ENCODE data around the gene CASTOR1.

The CASTOR1 gene

DNA sequence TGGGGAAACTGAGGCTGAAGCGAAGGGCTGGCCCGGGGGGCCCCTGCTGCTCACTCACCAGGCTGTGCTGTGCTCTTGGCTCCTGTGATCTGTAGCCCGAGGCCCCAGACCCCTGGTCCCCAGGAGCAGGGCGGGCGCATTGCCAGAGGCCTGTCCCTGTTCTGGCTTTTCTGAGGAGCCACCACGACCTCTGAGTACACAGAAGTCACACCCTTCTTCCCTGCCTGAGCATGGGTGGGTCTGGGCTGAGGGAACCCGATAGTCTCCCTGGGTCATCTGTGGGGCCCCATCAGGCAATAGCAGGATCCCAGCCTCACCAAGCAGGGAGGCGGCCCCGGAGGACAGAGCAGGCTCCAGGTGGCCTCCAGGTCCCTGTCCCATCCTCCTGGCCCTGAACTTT is 5.1 kb downstream of the CASTOR1 start:
- no peak for DNase-seq (ENCODE audit: low read depth)

DNA sequence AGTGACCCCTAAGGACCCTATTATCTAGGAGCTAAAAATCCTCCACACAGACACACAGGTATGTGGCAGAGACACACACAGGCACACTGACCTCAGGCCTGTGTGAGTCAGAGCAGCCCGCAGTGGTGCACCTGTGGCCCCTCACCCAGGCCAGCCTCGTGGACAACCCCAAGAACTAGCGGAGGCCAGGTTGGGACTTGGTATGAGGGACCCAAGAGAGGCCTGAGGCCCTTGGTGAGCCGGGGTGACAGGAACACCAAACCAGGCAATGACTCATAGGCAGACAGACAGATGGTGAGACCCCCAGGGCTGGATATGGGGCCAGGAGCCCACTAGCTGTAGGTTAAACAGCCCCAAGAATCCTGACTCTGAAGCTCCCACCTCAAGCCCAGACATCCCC is 6.0 kb downstream of the CASTOR1 start:
- DNase-seq (ENCODE audit: low read depth) = no peak

DNA sequence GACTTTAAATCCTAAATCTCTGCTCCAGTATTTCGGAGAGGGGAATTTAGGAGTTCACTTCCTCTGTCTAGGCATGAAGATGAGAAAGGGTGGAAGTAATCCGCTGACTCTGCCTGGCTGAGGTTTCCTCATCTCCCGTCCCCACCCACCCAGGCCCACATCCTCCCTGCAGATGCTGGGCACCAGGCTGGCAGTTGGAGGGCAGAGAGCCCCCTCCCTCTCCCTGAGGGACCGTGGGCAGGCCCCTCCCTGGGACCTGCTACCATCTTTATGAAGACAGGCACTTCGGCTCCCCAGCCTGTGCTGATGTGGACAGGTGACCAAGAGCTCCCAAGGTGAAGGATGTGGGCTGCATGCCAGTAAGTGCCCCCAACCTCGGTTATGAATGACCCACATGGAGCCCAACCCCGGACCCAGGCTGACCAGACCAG is 6.7 kb downstream of the CASTOR1 start:
- DNase-seq (ENCODE audit: low read depth) = no peak

DNA sequence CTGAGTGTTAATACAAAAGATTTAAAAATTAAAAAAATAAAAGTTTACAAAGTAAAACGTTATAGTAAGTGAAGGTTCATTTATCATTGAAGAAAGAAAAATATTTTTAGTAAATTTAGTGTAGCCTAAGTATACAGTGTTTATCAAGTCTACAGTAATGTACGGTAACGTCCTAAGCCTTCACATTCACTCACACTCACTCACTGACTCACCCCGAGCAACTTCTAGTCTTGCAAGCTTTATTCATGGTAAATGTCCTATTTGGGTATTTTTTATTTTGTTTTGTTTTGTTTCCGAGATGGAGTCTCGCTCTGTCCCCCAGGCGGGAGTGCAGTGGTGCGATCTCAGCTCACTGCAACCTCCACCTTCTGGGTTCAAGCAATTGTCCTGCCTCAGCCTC is 8.8 kb downstream of the CASTOR1 start:
- no peak for DNase-seq (ENCODE audit: low read depth)

DNA sequence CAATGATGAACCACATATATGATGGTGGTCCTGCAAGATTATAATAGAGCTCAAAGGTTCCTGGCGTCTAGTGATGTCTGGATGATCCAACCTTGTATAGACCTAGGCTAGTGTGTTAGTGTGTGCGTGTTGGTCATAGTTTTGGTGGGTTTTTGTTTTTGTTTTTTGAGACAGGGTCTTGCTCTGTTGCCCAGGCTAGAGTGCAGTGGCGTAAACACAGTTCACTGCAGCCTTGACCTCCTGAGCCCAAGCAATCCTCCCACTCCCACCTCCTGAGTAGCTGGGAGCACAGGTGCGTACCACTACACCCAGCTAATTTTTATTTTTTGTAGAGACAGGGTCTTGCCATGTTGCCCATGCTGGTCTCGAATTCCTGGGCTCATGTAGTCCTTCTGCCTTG is 9.4 kb downstream of the CASTOR1 start:
- DNase-seq (ENCODE audit: low read depth) = no peak

DNA sequence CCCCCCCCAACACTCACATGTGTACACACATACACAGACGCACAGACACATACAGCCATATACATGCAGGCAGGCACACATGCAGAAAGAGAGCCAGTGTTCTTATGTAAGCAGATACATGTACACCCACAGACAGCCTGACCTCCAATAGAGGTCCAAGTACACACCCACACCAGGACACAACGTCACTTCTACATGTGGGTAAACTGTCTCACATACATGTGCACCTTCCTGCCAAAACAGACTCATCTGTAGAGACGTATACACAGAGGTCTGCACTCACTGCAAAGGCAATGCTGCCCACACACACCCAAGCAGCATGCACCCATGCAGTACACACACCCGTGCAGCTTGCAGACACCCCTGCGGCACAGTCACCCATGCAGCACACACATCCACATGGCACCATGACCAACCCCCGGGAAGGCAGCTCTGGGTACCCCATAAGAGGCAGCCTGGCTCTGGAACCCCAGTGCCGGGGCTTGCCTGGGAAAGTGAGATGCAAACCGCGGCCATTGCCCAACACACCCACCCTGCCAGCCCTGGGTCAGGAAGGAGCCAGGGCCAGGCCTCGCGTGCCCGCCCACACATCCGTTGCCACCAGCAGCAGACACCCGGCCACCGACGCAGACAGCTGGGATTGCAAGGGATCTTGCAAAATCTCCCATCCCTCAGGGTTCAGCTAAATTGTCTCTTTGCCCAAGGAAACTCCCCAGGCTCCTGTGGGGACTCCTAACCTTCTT is 10.1 kb downstream of the CASTOR1 start:
- no peak for DNase-seq (ENCODE audit: low read depth)

DNA sequence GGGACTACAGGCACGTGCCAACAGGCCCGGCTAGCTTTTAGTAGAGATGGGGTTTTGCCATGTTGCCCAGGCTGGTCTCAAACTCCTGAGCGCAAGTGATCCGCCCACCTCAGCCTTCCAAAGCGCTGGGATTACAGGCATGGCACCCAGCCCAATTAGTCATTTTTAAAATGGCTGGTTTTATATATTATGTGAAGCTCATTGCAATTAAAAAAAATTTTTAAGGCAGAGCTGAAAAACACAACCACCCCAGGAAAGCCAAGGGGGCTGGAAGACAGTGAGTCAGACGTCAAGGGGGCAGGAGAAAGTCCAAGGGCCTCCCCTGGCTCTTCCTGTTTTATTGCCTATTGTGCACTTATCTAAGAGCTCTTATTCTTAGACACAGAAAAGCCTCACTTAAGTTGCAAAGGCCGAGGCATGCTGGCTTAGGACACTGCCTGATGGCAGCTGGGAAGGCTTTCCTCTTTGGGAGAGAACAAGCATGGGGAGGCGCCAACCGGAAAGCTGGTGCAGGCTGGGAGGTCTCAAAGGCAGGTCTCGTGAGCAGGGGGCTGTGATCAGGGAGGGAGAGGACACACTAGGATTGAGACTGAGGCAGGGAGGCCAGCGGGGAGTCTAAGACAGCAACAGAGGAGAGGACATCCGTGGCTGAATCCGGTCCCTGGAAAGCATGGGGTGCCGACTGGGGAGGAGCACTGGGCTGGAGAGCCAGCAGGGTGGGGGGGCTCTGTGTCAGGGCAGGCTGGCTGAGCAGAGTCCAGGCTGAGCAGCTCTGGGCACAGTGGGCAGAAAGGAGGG is 11.6 kb downstream of the CASTOR1 start:
- no peak for DNase-seq (ENCODE audit: low read depth)

DNA sequence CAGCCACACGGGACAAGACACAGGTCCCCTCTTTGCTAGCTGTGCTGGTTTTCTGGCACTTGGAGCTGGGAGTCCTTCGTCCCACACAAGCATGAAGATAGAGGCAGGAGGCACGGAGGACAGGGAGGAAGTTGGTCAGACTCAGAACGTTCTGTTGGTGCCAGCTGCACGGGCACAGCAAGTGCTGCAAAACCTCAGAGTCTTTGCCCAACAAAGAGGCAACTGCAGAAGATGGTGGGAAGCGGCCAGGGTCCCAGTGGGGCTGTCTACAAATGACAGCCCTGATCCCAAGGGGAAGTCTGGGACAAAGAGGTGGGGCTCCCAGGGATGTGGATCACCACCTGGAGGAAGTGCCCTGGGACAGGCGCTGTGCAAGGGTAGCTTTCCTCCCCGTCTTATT is 13.3 kb downstream of the CASTOR1 start:
- DNase-seq (ENCODE audit: low read depth) = no peak

DNA sequence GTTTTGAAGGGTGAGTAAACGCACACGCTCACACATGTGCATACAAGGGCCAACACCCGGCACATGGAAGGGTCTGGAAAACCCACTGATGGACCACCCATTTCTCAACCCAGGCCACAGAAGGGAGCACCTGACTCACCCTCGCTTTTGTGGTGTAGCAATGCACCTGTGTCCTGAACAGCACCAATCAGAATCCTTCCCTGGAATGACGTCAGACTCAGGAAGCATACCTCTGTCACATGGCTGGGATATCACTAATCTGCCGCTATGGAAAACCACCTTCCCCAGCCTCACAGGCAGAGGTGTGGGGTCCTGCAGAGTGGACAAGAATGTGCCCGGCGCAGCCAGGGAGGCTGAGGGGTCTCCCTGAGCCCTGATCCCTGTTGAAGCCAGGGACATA is 13.7 kb downstream of the CASTOR1 start:
- DNase-seq (ENCODE audit: low read depth) = no peak

DNA sequence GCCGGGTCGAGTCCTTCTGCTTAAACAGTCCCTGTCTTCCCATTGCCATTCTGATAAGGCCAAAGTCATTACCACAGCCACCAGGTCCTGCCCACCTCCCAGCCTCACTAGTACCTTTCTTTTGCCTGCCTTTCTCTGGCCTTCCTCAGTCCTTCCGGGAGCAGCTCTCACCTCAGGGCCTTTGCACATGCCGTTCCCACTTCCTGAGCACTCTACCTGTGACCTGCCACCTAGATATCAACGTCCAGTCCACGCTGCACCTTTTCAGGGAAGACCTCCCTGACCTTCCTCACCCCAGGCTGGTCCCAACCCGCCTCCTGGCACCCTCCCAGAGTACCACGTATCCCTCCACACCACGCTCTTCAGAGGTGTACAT is 14.9 kb downstream of the CASTOR1 start:
- no peak for DNase-seq (ENCODE audit: low read depth)

DNA sequence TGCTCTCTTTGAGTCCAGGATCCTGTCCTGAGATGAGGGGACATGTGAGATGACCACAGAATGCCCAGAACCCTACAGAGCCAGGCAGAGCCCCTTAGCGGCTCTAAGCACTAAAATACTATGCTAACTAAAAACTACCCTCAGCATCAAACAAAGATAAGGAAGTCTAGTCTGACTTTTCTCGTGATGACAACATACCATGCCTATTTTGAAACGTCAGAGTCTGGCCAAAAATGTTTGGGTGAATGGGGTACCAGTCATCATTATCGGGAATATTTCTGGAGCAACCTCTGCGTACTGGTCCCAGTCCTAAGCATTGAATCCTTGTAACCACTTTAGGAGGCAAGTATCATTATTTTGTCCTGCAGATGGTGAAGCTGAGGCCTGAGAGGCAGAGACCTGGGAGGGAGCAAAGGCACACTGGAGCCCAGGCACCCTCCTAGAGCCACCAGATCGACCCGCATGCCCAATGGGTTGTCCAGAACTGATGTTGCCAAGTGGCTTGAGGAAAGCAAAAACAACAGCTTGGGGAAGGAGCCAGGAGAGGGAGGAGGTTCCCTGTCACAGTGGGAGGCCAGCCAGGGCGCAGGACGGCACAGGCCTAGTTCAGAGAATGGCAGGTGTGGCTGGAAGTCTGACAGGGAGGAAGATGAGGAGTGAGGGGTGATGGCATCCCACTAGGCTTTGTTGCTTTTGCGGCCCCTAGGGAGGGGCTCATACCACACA is 15.4 kb downstream of the CASTOR1 start:
- no peak for DNase-seq (ENCODE audit: low read depth)

DNA sequence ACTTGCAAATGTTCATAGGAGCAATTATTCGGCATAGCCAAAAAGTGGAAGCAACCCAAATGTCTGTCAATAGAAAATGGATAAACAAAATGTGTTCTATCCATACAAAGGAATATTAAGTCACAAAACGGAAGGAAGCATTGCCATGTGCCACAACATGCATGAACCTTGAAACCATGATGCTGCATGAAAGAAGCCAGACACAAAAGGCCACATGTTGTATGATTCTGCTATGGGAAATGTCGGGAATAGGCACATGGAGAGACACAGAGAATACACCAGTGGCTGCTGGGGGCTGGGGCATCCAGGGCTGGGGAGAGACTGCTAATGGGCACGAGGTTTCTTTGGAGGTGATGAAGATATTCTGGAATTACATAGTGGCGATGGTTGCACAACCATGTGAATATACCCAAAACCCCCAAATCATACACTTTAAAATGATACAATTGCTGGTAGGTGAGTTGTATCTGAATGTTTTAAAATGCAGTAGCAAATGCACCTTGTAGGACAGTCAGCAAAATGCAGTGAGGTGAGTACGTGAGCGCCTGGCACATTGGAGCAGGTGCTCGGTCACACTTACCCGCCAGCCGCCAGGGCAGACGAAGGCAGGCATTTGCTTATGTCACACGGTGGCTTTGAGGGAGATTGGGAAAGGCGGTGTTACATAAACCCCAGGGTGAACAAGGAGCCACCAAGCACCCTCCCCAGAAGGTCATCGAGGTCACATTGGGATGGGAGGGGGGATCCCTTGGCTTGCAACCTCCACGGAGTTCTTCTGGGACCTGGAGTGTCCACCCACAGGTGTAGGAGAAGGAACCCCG is 16.3 kb downstream of the CASTOR1 start:
- DNase-seq (ENCODE audit: low read depth) = no peak

DNA sequence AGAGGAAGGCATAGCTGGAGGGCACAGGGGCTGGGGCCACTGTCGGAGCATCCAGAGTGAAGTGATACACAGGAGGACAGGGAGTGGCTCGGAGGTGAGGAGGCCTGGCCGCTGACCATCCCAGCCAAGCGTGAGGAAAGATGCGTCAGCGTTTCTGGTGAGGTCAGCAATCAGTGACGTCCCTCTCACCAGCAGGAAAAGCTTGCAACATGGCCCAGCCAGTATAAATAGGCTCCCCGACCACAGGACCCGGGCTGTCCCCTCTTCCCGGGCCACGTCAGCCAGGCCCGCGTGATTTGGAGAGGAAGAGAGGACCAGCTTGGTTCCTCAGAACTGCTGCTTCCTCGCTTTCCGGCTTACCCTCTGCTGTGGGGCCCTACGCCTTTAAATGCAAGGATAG is 18.5 kb downstream of the CASTOR1 start:
- no peak for DNase-seq (ENCODE audit: low read depth)

DNA sequence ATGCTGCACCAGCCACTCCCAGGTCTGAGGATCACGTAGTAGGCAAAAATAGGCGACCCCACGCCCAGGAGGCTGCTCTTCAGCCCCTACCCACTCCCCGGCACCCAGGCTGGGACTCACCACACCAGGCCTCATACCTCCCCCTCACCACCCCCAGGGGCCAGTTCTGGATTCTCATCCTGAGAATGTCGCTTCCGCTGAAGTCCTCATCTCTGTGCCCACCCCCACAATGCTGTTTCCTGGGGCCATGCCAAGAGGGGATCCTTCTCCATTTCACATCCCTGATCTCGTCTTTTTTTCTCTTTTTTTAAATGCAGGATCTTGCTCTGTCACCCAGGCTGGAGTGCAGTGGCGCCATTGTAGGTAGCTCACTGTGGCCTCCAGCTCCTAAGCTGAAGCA is 21.0 kb downstream of the CASTOR1 start:
- no peak for DNase-seq (ENCODE audit: low read depth)

DNA sequence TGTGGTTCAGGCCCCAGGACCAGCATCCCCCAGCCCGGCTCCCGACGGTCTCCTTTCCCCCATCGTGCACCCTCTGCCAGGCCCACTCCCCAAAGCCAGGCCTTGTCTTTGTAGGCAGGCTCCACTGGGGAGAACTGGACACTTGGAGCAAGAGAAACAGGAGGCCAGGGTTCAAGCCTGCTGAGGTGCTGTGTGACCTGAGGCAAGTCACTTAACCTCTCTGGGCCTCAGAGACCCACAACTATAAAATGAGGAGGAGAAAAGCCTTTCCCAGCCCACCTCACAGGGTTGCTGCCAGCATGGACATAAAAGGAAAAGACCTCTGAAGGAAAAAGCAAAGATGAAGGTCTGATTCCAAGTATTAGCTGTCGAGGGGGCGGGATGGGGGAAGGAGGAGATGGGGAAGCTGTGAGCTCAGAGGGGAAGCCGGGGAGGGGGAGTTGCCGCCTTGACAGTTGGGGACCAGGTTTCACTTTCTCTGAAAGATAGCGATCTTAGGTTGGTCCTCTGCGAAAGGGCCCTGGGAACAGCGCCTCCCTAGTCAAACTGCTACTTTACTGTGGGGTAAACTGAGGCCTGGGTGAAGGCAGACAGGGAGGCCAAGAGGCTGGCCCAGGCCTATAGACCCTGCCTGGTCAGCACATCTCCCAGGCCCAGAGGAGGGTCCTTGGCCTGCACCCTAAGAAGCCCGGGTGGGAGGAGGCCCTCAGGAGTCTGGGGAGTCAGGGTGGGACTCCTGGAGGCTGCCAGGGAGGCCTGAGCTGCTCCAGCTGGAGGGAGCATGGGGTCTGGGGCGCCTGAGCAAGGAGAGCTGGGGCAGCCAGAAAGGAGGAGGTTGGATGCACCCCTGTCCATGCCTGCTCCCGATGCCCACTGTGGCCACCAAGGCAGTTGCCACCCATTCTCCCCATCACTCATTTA is 21.7 kb downstream of the CASTOR1 start:
- DNase-seq (ENCODE audit: low read depth) = no peak

DNA sequence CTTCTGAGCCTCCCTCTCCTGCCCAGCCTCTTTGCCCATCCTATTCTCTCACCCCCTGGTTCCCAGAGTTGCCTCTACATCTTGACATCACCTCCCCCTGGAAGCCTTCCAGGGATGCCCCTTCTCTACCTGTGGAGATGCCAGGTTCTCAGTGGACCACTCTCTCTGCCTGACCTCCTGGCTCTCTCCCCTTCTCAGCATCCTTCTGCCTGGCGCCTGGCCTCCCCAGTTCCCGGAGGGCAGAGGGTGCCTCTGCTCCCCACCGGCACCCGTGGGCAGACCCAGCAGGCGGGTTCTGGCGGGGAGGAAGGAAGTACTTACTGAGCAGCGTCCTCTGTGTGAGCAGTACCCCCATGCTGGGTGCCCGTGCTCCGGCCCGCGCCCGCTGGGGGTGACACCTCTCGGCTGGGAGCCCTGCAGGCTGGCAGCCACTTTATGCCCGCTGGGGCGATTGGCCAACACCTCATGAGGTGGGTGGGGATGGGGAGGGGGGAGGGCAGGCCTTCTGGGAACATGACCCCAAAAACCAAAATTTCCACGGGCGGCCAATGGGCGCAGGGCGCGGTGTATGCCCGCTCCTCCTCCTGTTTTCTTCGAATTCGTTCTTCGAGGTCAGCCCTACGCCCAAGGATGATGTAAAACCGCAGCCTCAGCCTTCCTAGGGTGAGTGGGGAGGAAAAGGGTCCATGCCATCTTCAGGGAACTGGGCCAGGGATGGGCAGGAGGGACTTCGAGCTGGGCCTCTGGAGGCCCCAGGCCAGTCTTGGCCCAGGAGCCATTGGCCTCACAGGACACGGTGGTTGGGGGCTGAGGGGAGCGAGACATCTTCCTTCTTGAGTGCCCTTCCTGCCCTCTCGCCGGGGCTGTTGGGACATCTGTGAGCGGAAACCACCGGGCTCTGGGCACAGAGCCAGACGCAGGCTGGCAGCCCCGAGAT is 22.6 kb downstream of the CASTOR1 start, which contains the start of gene OSM:
Gene OSM, minus strand, starts transcription at position 407 of the 937 bp plus-strand sequence. Its CDS starts 52 bp downstream, at position 355.
- no peak for DNase-seq (ENCODE audit: low read depth)

DNA sequence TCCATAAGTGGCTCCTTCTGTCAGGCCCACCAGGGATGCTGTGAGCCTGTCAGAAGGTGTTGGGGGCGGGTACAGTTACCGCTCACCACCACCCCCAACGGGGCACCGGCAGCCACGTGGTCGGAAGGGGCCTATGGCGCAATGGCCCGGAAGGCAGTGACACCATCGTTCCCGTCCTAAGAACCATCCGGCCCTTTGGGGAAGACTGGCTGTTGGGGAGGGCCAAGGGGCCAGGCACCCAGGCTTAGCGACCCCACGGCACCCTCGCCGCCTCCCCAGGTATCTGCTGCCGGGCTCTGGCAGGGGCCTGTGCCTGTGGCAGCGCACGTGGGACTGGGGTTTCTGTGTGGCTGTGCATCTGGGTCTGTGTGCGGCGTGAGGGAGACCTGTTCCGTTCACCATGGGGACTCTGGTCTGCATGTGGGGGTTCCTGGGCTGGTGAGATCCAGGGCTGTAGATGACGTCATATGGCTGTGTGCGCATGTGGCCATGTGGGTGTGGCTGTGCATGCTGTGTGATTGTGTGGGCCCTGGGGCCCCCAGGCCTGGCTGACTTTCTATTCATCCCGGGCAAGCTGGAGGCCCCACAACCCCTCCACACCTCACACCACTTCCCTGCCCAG is 23.4 kb downstream of the CASTOR1 start:
- DNase-seq (ENCODE audit: low read depth) = no peak

DNA sequence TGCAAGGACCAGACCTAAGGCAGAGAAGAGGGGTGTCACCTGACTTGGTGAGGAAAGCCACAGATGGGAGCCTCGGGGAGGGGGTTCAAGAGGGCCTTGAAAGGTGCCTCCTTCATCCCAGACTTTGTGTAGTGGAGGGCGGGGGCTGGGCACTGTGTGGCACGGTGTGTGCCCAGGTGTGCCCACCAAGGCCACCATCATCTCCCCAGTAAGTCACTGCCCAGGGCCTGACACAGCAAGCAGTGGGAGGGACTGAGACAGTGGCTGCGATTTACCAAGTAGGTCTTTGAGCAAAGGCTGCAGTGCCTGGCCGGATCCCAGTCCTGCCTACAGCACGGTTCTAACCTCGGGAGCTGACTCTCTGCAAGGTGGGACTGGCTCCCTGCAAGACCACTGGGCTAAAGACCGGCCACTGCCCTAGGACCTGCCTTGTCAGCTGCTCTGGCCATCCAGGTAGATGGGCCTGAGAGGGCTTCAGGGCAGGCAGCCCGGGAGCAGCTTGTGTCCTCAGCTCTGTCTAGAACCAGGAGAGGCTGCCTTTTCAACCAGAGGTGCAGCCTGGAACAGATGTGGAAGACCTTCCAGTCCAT is 24.1 kb downstream of the CASTOR1 start:
- DNase-seq (ENCODE audit: low read depth) = no peak

DNA sequence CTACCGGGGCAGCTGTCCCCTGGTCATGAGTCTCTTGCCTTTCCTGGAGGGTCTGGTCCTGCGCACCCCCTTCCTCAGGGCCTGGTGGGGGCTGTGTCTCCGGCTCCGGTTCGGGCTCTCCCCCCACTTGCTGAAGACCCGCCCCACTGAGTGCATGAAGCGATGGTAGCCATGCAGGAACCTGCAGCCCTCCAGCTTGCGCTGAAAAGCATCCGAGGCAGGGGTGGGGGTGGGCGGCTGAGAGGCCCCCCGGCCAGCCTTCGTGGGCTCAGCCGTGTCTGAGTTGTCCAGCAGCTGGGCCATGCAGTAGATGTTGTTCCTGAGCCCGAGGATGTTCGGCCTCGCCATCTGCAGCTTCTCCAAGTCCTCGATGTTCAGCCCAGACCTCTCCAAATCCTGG is 25.4 kb downstream of the CASTOR1 start:
- DNase-seq (ENCODE audit: low read depth) = no peak

All from non-pigmented ciliary epithelial cell (primary cell).